Fibroblast of gingiva (primary cell): ENCODE data around the gene GALNT7.
A peak's percentile ranks its signal among the peaks of the same experiment; 100 is the strongest.
"Not testable (repeated sequence)": the region's sequence is repeated elsewhere in the genome, so short reads cannot be mapped to it uniquely, and the experiment has no call there.

ENCODE experiments used
- DNase-seq: peaks from one replicate; pipeline ENCODE4 v3.0.0-alpha.2; 2011; ENCODE audit warnings: low read depth

The GALNT7 gene

DNA sequence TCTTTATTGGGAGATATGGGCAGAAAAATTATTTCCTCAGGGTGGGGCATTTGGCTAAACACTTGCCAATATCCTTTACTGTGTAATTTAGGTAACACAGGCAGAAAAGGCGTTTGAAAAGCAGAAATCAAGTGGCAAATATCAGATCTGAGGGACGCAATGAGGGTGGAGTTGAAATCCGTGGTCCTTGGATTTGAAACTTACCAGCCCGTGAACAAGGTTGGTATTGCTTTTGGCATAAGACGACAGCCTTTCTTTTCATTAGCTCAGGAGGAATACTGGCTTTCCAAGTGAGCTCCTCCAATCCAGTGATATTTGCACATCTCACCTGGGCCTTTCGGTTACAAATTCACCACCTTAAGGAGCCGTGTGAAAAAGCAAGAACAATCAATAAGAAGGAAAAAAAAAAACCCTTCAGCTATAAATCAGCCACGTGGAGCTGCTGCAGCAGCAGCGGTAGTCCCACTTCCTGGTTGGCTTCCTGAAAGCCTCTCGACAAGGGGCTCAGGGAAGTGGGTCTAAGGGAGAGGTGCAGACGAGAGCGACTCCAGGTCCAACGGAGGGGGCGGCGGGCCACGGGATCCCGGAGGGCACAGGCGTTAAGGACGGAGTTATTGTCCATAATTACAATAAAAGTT, 734 bp upstream of the GALNT7 start:
- peak; percentile 6 for DNase-seq

DNA sequence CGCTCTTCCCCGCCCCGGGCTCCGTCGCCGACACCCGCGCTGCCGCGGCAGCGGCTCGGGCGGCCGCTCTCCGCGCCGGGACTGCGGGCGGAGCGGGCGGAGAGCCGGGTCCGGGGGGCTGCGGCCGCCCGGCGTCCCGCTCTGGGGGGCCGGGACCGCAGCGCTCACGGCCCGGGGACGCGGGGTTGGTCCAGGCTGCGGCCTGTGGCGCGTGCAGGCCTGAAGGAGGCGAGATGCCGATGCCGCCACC, 492 bp downstream of the GALNT7 start:
- DNase-seq = no peak

DNA sequence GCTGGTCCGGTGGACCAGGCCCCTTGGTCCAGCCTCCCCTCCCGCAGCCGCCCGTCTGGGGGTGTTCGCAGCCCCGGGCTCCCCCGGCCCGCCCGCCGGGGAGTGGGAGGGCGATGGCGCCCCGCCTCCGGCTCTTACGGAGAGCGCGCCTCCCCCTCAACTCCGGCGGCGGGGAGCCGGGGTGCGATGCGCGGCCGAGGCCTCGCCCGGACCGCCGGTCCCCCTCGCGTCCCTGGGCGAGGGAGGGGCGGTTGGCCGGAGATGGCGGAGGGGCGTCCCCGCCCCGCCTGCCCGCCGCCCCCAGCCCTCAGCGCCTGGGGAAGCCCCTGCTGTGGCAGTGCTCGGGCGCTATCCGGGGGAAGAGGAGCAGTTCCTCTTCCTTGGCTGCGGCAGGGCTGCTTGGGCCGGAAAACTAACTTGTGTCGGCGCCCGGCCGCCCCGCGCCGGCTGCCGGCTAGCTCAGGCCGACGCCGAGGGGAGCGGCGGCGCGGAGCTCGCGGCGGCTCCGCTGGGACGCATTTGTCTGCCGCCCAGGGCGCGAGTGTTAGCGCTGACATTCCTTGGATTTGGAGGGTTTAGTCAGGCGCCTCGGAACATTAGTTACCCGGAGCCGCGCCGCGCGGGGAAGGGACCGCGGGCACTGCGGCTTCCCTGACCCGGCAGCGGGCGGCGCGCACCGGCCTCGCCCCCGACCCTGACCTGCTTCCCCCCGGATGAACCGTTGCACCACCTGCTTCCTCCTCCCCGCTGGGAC, 994 bp downstream of the GALNT7 start:
- peak; percentile 73 for DNase-seq

DNA sequence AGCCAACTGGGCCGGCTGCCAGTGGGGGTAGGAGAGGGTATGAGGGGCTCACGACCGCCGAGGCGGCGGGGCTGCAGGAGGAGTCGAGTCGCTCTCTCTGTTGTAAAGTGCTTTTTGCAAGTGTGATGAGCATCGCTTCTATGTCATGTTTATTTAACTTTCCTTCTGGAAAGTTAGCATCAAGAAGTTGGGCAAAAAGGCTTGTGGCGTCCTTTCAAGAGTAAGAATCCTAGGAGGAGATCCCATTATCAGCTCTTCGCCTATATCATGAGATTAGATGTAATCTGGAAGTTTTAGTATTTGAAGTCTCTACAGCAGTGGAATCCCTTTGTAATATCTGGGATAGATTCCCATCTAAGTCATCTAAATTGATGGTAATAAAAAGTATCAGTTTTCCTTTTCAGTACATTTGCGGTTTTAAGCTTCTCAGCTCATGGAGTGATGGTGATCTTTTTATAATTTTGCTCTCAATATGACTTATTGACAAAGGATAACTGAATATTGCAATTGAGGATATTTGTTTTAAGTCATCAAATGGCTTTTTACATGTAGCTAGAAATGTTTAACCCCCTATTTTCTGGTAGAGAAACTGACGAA, 1.7 kb downstream of the GALNT7 start:
- peak; percentile 12 for DNase-seq

DNA sequence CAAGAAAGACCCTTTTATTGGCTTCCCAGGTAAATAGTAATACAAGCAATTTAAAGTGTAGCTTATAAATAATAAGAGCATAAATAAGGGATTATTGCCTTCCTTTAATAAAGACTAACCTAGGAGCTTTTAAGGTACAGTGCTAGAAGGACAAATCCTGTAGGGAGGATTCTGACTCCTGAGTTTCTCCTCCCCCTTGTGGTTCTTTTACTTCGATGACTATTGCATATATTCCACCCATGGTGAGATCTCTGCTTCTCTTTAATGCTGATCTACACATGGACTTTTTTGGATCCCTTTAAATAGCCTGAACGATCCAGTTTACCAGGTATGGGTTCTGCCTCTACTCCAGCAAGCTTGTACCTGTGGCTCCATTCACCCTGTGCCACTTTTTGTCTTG, 2.5 kb downstream of the GALNT7 start:
- no peak for DNase-seq

DNA sequence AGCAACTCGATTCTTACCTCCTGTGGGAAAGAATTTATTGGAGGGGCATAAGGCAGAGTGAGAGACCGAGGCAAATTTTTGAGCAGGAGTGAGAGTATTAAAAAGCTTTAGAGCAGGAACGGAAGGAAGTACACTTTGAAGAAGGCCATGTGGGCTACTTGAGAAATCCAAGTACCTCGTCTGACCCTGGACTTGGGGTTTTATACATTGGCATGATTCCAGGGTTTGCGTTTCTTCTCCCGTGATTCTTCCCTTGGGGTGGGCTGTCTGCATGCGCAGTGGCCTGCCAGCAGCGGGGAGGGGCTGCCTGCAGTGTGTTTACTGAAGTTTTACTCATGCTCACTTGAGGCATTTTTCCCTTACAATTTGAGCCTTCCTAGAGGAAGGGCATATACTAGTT, 3.4 kb downstream of the GALNT7 start:
- DNase-seq = no peak

DNA sequence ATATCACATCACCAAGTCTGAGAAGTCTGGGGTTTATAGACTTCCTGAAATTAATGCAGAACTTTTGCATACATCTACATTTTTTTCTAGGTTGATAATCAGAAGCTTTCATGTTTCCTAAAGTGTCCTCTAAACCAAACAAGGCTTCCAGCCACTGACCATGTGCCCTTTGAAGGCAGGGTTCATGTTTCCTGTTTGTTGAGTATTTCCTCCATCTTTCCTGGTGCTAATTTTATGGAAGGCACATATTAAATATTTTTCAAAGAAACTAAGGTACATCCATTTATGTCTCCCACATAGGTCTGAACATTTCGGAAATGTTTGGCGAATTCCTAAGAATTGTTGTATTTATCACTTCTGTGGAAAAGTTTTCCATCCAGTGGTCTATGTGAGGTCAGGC, 5.6 kb downstream of the GALNT7 start:
- no peak for DNase-seq

DNA sequence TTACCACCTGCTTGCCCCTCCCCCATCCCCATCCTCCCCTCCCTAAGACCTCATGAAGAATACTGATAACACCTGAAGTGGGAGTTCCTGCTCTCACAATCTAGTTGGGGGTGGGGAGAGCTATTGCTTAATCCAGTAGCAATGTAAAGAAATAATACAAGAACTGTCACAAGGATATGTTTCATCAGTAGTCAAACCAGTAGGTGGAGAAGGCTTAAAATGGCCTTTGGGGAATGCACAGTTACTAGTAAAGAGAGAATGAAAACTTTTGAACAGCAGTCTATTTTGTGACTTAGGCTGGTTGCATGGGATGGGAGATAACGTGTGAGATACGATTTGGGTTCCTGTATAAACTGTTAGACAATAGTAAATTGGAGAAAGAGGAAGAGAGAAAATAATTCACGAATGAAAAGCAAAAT, 6.0 kb downstream of the GALNT7 start:
- no peak for DNase-seq

DNA sequence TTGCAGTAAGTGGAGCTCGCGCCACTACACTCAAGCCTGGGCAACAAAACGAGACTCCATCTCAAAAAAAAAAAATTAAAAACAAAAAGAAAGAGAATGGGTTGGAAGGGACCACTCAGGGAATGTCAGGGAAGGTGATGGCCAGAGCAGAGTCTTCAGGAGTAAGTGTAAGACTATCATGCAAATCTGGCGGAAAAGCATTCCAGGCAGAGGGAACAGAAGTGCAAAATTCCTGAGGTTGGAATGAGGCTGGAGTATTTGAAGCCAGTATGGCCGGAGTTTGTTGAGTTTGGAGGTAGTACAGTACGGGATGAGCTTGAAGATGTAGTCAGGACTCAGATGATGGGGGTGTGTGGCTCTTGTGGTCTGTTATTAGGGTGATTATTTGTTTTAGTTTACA, 7.4 kb downstream of the GALNT7 start:
- no peak for DNase-seq

DNA sequence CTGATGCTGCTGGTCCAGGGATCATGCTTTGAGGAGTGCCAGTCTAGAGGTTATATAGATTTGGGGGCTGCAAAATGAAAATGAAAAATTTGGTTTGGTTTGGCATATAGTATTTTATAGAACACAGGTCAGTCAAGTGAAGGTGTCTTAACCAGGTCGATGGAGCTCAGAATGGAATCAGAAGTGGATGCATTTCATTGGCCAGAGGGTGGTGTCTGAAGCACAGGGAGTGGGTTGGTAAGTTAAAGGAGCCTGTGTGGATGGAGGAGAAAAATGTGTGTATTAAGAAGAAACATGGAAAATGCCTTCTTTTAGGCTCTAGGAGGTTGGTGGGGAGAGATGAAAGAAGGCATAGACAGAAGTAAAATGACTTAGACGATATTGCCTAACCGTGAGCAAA, 8.6 kb downstream of the GALNT7 start:
- DNase-seq = no peak

DNA sequence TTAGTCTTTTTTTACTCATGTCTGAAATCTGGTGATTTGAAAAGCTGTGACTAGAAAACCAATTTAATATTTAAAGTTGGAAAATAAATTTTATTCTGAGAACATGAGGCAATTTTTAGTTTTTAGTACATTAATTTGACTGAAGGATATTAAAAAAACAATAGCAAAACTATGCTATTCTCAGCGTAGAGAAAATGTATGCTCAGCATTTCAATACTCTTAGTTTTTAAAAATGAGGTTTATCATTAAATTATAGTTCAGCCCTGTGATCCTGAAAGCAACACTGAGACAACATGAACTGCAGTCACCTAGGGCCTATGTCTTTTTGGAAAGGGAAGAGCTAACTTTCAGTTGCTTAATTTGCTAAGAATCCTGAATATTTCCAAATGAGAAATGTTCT, 9.5 kb downstream of the GALNT7 start:
- no peak for DNase-seq

DNA sequence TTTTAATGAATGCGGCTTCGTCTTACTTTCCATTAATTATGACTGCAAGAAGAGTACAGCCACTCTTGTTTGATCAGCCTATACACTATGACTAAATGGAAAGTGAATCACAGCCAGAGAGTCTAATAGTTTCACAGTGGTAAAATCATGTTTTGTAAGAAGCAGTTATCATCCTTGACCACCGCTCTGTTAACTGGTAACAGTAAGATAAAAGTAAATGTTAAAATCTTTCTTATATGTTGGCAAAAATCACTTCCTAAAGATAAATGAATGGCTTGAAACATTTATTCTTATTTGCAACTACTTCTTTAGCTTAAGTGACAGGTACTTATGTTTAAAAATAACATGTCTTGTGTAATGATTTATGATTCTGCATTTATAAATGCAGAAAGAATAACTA, 13.2 kb downstream of the GALNT7 start:
- DNase-seq = peak; percentile 36

DNA sequence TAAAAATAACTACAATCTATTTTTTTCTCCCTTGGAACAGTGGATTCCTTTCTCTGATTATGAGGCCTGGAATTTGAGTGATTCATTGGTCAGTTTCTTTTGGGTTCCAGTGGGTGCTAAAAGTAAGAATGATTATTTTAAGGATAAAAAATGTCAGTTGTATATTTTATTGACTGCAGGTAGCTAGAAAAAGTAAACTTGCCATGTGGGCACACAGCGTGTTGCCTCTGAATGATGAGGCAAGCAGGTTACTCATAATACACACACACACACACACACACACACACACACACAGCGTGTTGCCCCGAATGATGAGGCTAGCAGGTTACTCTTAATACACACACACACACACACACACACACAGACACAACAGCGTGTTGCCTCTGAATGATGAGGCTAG, 13.8 kb downstream of the GALNT7 start:
- DNase-seq = peak; percentile 58

DNA sequence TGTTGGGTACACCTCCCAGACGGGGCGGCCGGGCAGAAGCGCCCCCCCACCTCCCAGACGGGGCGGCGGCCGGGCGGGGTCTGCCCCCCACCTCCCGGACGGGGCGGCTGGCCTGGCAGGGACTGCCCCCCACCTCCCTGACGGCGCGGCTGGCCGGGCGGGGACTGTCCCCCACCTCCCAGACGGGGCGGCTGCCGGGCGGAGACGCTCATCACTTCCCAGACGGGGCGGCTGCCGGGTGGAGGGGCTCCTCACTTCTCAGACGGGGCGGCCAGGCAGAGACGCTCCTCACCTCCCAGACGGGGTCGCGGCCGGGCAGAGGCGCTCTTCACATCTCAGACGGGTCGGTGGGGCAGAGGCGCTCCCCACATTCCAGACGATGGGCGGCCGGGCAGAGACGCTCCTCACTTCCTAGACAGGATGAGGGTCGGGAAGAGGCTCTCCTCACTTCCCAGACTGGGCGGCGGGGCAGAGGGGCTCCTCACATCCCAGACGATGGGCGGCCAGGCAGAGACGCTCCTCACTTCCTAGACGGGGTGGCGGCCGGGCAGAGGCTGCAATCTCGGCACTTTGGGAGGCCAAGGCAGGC, 15.1 kb downstream of the GALNT7 start:
- DNase-seq = not testable (repeated sequence)

DNA sequence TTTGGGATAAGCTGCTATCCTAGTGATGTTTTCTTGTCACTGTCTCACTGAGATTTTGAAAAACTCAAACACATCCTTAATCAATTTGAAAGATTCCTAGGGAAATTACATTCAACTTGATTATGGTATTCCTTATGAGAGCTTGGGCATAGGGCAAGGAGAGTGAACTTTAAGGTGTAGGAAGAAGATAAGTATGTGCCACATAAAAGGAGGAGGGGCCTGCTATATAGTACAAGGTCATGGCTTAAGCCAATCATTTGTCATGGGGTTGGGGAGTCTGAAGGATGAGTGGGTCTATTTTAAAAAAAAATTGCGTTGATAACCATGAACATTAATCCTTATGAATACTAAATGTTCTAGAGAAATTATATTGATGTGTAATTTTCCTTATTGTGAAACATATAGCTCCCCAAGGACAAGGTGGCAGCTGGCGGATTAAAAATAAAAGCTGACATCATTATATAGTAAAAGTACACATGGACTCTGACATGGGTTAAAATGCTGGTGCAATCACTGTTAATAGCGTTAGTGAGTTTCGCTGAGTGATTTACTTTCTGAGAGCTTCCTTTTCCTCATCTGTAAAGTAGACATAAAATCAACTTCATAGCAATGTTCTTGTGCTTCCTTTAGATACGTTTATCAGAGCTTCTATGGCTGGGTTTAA, 17.4 kb downstream of the GALNT7 start:
- DNase-seq = peak; percentile 5

DNA sequence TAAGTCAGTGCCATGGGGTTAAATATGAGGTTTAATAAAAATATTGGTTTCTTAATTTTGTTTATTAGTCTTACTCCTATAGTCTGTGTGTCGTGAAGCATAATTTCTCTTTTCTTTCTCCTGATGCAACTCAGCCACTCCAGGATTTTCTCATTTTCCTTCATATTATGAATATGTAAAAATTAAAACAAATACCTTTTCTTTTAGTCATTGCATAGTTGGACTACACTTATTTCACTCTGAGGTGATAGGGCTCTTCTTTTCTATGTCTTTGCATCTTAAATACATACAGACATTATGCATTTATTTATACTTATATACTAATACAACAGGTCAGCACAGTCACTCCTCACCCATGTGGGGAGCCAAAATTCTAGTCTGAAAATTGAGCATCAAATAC, 19.1 kb downstream of the GALNT7 start:
- no peak for DNase-seq

DNA sequence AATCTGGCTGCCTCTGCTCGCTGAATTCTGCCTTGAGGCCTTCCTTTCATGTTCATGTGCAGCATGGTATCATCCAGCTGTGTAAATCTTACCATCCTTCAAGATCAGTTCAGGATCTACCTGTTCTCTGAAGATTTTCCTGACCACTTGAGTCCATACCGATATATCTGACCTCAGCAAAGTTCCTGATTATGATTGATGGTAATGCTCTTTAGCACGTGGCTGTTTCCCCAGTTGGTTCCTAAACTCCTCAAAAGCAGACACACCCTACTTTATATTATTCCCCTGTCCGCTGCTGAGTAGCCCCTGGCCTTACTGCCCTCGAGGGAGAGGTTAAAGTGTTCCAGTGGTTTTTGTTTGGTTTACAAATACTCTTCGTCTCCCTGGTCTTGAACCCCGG, 20.0 kb downstream of the GALNT7 start:
- no peak for DNase-seq

DNA sequence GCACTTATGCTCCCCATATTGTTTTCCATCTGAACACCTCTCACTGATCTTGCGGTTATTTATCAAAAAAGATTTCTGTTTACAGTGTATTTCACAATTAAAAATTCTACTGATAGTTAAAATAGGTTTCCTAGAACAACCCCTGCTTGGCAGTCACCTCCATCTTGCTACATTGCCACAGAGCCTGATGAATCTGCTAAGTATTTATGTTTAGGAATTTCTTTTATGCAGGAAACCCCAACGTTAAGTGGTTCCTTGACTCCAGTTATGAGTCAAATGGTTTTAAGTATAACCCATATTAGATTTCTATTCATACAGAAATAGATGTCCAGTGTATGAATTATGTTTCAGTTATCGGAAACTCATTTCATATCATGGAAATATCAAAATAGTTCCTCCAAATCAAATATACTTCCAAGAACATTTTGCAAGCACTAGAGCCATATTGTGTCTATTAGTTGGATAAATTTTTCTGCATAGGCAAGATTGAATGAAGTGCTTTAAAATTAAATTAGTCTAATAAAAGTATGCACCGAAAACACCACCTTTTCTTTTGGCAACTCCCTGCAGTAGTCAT, 20.6 kb downstream of the GALNT7 start:
- peak; percentile 79 for DNase-seq

DNA sequence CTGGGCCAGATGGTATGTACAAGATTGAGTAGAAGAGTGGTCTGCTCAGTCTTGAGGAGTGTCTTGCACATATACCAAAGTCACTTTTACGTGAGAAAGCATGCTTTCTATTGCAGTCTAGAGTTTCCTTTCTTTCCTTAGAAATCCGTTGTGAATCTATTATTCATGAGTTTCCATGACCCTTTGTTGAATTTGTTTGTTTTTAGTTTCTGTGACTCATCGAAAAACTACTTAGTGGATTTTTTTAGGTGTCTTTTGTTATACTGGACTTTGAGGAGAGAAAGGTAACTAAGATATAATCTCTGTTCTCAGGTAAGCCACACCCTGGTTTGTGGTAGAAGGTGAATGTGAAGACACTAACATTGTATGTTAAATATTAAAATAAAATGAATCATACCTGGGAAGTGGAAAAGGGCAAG, 23.0 kb downstream of the GALNT7 start:
- DNase-seq = peak; percentile 21

DNA sequence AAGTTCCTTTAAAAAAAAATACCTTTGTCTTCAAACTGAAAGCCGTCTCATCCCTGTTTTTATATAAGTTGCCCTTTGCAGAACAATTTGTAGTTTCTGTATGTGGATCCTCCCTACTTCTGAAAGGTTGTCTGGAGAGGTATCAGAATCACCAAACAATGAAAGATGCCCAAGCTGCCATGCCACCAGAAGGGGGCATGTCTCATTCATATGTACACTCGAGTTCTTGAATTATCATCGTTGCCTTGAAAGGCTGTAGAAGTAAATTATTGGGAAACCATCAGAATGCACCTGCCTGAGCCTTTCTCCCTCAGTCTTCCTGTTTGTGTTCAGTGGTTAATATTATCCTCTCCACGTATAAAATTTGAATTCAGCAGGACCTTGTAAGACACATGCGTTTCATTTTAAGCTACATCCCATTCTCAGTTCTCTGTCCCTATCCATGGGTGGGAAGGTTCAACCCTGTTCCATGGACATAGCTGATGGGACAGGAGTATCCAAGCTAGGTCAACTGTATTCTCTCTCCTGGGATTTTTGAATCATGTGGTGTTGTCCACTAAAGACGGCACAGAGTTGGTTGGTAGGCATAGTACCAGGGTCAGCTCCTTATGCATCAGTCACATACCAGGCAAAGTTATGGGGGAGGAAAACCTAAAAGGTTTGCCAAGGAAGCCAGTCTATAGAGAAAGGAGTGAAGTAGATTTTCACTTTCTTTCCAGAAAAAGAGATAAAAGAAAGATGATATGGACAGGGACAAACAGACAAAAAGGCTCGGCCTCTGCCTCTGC, 24.0 kb downstream of the GALNT7 start:
- DNase-seq = no peak

DNA sequence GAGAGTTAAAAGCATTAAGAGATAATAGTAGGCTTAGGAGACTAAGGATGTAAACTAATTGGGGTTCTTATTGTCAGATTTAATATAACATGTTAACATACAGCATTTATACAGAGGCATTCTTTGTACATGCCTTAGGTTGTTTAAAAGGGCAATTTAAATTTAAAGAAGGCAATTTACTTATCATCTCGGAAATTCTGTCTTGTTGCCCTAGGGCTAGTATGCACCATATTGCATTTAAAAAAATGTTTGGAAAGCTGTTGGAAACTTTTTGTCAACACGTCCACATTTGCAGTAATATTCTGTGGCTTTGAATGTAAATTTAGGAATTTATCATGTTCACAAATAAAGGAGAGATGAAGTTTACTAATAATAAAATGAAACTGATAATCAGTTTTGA, 25.5 kb downstream of the GALNT7 start:
- no peak for DNase-seq

DNA sequence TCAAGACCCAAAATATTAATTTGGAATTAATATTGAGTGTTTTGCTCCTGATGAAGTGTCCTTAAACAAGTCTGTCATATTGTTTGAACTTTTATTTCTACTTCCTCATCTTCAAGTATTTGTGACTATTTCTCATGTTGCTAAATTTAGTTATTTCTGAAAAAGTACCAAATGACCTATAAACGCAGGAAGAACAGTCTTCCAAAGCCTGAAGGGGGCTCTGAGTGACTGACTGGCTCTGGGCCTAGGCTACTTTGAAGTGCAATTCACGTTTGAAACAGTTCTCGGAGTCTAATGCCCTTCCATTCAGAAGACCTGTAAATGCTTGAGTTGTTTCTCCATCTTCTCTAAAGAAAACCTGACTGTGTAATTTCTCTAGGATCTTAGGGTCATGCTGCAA, 26.5 kb downstream of the GALNT7 start:
- DNase-seq = no peak
